GM19455 (cell line): ENCODE data around the gene CHRNE.
"Not testable (repeated sequence)": the region's sequence is repeated elsewhere in the genome, so short reads cannot be mapped to it uniquely, and the experiment has no call there.

Experiments
- ATAC-seq: cut with Tn5 transposase; IDR thresholded peaks from one replicate; pipeline ENCODE4 v1.9.1; 2021; ENCODE audit not compliant: unreplicated experiment

Gene CHRNE

GRCh38 chr17:4857347-4857746 lies 45.6 kb downstream of the CHRNE start:
- not testable (repeated sequence) for ATAC-seq

GRCh38 chr17:4856937-4857314 lies 46.0 kb downstream of the CHRNE start:
- no peak for ATAC-seq

- ATAC-seq = no peak
Observed at GRCh38 chr17:4856271-4856936, 46.5 kb downstream of the CHRNE start.

GRCh38 chr17:4854111-4854681 lies 48.7 kb downstream of the CHRNE start:
- ATAC-seq = no peak

GRCh38 chr17:4853208-4853671 lies 49.7 kb downstream of the CHRNE start:
- ATAC-seq = no peak

GRCh38 chr17:4852567-4853207 lies 50.2 kb downstream of the CHRNE start:
- ATAC-seq = no peak

GRCh38 chr17:4851084-4851483 lies 51.8 kb downstream of the CHRNE start:
- ATAC-seq = no peak

GRCh38 chr17:4850246-4850645 lies 52.7 kb downstream of the CHRNE start:
- no peak for ATAC-seq

- no peak for ATAC-seq
Observed at GRCh38 chr17:4849011-4849536, 53.8 kb downstream of the CHRNE start.
